Measurements from ENCODE around the gene DDI2.
"Not testable (repeated sequence)": the region's sequence is repeated elsewhere in the genome, so short reads cannot be mapped to it uniquely, and the experiment has no call there.

The DDI2 gene

DNA sequence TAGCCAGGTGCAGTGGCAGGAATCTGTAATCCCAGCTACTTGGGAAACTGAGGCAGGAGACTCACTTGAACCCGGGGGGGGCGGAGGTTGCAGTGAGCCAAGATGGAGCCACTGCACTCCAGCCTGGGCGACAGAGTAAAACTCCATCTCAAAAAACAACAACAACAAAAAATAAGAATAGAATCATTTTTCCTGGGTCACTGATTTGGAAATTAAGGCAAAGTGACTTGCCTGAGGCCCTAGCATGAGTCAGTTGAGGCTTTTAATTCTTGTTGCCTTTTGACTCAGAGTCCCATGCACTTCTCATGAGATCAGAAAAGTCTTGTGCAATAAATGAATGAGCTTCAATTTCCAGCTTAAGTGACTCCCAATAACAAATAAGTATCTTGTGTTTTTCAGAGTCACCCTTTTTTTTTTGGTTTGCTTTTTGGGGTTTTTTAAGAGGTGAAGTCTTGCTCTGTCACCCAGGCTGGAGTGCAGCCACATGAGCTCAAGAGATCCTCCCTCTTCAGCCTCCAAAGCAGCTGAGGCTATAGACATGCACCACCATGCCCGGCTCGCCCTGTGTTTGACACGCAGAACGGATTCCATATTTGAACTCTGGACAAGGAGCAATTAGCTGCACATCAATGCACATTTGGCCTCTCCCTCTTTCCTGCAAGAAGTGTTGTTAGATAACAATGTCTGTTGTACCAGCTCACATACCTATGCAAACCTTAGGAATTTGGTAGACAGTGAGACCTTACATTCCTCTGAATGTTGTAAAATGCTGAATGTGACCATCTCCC lies 63.5 kb downstream of the DDI2 start:
- no peak for DNase-seq

DNA sequence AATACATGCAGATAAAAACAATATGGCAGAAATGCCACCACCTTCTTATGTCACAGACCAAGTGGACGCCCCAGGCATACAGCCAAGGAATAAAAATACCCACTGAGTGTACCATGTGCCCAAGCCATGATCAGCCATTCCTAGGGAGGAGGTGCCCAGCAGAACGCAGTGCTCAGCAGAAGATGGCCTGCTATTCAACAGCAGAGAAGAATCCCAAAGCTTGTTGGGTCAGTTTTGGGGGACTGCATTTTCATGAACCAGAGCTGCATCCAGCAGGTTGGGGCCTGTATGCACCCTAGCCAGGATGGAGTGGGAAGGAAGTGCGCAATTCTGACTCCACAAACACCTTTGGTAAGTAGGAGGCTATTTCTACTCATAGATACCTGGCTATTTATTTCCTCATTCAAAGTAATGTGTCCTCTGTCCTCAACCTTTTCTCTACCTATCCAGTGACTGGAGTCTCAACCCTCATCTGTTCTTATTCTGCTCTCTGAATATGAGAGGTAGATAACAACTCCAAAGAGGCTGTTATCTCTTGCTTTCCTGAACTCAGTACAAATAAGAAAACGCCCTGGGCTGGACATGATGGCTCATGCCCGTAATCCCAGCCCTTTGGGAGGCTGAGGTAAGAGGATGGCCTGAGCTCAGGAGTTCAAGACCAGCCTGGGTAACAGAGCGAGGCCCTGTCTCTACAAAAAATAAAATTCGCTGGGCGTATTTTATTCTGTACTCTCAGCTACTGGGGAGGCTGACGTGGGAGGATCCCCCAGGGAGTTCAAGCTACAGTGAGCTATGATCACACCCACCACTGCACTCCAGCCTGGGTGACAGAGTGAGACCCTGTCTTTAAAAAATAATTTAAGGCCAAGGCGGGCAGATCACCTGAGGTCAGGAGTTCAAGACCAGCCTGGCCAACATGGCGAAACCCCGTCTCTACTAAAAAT lies 64.4 kb downstream of the DDI2 start:
- DNase-seq, result no peak

DNA sequence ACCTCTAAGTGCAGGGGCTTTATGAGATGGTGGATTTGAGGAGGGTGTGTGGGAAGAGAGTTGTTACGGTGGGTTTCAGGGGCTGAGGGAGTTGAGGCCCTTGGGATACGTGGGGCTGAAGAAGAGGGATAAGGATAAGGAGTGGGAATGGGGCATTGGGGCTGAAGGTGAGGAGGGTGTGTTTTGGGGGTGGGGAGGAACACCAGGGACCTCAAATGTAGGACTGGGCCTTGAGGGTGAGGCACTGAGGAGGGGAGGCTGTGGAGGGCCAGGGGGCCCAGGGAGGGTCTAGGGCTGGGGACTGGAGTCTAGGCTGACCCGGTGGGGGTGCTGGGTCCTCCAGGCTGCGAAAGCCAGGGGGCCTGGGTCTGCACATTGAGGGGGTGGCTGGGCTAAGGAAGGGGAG lies 65.7 kb downstream of the DDI2 start:
- no peak for DNase-seq

DNA sequence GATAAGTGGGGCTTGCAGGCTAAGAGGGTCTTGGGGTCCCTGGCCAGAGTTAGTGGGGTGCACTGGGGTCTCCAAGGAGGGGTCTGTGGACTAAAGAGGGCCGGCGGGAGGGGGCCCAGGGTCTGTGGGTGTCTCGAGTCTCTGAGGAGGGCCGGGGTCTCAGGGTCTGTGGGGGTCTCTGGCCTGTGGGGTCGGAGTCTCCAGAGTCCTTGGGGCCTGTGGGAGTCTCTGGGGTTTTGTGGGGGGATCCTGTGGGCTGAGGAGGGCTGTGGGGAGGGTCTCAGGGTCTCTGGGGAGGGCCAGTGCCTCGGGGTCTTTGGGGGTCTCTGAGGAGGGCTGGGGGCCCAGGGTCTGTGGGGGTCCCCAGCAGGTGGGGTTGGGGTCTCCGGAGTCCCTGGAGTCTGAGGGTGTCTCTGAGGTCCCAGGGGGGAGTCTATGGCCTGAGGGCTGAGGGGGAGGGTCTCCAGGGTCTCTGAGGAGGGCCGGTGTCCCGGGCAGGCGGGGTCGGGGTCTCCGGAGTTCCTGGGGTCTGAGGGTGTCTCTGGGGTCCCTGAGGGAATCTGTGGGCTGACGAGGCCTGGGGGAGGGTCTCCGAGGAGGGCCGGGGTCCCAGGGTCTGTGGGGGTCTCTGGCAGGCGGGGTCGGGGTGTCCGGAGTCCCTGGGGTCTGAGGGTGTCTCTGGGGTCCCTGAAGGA lies 66.2 kb downstream of the DDI2 start:
- DNase-seq, result no peak

DNA sequence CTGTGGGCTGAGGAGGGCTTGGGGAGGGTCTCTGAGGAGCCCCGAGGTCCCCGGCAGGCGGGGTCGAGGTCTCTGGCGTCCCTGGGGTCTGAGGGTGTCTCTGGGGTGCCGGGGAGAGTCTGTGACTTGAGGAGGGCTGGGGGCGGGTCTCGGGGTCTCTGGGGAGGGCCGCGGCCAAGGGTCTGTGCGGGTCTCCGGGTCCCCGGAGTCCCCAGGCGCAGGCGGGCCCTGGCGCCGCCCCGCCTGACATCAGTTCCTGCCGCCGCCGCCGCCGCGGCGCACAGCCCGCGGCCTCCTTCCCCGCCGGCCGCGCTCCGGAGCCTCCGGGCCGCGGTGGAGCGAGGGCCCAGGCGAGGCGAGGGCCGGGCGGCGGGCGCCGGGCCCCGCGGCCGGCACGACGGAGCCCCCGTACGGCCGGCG lies 66.8 kb downstream of the DDI2 start, which contains the start of gene PLEKHM2:
Gene PLEKHM2 (plus strand): TSS at position 279 of the 420 bp plus-strand sequence. CDS start 239 bp downstream, outside the sequence.
- no peak for DNase-seq

DNA sequence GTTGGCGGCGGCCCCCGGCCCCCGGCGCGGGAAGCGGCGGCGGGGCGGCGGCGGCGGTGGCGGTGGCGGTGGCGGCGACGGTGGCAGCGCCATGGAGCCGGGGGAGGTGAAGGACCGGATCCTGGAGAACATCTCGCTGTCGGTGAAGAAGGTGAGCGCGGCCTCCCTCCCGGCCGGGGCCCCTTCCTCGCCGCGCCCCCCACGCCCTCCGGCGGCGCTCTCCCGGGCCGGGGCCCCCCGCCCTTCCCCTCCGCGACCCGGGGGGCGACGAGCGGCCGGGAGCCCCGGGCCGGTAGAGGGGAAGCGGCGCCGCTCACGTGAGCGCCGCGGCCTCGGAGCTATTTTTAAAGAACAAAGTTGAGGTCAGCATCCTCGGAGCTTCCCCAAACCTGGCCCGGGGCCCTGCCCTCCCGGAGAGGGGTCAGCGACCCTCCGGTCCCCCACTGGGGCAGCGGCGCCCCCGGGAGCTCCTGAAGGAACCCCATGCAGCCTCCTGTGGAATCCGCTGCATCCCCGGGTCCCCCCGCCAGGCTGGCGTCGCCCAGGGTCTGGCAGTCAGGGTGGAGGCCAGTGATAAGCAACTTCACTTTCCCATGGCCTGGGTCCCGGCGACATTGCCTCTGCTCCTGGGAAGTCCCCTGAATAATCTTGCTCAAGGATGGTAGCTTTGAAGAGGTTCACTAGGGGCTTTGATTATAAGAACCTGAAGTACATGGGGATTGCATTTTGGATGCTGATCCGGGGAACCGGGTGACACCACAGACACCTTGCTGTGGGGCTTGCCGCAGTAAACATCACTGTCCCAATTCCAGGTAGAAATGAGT lies 67.4 kb downstream of the DDI2 start:
- DNase-seq, result no peak

DNA sequence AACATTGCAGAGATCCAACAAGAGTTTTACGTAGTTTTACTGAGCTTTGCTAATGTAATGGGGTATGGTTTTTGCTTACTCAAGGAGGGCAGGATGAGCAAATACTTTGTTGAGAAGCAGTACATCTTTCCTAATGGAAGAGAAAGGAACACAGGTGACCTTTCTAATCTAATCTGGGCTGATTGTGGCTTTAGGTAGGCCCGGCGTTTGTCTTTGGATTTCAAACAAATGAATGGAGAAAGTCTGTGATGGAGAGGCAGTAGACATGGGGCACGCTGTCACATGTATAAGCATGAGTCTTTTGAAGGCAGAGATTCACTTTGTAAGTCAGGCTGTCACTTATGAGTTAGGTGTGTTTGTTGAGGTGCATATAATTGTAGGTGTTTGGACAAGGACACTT lies 68.6 kb downstream of the DDI2 start:
- DNase-seq, result no peak

DNA sequence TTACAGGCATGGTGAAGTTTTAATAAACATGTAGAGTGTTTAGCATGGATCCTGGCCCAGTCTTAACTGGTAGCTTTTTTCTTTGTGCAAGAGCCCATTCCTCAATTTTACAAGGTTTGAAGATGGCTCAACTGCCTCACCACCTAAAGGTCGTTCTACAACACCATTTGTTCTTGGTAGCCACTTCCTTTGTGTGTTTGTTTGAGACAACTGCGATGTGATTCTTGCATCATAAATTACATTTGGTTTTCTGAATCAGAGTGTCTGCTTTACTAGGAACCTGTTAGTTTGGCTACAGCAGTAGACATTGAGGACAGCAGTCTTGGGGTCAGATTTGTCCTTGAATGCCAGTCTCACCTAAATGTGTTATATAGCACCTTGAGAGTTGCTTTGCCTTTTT lies 70.2 kb downstream of the DDI2 start:
- no peak for DNase-seq

DNA sequence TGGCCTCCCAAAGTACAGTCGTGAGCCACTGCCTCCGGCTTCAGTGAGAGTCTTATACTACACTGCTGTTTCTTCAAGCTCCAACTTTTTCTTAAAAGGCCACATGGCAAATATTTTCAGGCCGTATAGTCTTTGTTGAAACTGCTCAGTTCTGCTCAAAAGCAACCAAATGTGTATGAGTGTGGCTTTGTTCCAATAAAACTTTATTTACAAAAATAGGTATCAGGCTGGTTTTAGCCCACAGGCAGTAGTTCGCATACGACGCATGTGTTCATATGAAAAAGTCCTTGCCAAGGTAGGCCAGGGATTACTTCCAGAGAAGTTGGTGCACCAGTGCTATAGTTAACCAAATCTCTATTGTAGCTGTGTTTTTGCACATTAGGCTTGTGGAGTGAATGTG lies 73.1 kb downstream of the DDI2 start:
- DNase-seq, result no peak

DNA sequence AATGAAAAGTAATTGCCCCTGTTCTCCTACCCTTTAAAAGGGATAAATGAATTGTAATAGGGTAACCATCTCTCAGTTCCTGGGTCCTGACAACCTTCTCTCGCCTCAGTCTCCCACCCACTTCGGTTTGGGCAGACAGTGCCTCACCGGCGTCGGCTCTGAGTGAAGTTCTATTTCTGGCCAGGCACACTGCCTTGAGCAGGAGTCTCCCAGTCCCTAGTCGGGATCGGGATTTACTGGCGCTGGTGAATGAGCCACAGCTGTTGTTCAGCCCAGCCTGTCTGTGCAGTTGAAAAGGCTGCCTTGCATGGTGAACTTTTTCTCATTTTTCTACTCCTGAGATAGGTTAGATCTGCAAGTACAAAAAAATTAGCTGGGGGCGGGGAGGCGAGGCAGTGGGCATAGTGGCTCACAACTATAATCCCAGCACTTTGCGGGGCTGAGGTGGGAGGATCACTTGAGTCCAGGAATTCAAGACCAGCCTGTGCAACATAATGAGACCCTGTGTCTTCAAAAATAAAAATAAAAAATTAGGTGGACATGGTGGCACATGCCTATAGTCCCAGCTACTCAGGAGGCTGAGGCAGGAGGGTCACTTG lies 74.3 kb downstream of the DDI2 start:
- DNase-seq, result no peak

DNA sequence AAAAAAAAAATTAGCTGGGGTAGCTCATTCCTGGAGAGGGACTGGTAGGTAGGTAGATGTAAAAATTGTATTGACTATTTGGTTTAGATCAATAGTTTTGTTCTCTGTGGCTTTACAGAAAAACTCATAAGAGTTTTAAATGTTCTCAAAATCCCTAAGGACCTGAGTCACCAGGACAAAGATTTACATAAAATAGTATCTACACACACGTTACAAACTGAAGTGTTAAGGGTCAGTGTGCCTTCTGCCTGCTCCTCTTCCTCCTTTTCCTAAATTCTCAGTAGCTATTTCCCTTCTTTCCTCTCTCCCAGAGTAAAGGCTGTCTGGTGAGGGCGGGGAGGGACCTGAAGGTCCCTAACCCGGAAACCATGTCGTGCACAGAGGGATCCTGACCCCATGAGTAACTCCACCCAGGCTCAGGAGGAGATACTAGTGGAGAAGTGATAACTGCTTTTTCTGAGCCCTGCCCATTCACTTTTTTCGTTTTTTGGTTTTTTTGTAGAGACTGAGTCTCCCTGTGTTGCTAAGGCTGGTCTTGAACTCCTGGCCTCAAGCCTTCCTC lies 74.9 kb downstream of the DDI2 start:
- no peak for DNase-seq

DNA sequence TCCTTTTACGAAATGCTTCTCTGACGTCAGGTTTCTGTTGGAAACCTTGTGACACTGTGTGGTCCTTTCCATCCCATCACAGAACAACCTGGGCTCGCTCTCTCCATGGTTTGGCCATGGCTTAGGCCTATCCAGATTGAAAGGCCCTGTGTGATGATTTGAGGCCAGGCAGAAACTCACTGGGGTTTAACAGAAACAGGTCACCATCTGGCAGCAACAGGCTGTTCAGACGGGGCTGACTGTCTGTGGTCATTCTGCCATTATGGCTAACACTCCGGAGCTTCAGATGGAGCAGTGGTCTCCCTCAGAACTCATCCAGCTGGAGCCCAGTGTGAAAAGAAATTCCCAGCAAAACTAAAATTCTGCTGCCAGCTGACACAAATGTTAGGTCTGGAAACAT lies 76.1 kb downstream of the DDI2 start:
- no peak for DNase-seq

DNA sequence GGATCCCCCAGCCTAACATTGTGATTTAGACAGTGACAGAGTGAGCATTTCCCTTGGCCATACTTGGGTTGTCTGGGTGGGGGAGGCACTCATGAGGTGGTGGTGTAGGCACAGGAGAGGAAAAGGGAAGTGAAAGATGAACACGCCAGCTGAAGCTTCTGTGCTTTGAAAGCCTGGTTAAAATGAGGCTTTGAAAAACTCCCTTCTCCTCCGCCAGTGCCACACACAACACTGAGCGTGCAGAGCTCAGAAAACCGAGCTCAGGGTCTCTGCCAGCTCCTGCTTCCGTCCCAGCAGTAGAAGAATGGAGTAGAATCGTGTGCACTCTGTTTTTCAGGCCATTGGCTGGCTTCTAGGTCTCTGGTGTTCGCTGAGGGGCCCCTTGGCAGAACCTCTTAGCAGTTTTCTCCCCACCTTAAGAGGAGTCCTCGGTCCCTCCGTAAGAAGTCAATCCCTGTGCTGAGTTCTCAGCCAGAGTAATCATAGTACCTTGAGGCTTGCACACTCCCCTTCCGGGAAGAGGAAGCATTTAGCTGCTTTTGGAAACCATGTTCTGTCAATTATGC lies 79.8 kb downstream of the DDI2 start:
- no peak for DNase-seq

DNA sequence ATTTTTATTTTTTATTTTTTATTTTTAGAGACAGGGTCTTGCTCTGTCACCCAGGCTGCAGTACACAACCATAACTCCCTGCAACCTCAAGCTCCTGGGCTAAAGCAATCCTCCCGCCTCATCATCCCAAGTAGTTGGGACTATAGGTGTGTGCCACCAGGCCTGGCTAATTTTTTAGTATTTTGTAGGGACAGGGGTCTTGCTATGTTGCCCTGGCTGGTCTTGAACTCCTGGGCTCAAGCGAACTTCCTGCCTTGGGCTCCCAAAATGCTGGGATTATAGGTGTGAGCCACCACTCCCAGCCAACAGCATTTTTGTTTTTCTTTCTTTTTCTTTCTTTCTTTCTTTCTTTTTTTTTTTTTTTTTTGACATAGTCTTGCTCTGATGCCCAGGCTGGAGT lies 80.9 kb downstream of the DDI2 start:
- no peak for DNase-seq

DNA sequence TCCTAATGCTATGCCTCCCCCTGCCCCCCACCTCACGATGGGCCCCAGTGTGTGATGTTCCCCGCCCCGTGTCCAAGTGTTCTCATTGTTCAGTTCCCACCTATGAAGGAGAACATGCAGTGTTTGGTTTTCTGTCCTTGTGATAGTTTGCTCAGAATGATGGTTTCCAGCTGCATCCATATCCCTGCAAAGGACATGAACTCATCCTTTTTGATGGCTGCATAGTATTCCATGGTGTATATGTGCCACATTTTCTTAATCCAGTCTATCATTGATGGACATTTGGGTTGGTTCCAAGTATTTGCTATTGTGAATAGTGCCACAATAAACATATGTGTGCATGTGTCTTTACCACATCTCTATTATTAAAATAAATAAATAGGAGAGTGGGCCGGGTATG lies 82.1 kb downstream of the DDI2 start:
- not testable (repeated sequence) for DNase-seq

DNA sequence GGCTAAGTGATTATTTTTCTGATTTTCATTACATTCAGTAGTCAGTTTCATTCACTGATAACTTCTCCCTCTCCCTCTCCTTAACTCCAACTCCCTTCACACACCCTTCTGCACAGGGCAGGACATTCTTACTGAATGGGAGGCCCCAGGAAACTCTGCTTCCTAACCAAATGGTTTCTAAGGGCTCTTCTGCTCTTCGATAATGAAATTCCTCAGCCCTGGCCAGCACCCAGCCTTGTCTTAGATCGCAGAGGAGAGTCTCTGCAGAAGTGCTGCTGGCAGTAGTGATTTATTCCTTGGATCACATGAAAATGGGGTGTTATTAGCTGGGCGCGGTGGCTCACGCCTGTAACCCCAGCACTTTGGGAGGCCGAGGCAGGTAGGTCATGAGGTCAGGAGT lies 83.2 kb downstream of the DDI2 start:
- no peak for DNase-seq

DNA sequence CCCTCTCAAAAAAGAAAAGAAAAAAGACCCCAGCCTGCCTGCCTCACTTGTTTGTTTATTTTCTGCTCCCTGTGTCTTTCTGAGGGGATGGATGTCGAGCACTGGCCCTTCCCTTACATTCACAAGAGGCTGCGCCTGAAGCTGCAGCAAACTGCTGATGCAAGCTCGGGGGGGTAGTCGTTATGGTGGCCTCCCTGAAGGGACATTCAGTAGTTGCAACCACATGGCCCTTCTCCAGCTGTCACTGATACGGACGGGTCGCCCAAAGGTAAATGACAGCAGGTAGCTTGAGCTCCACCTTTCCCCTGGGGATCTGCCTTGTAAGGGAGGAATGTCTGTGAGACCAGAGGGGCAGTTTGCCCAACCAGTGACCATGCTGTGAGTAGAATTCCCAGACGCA lies 84.5 kb downstream of the DDI2 start:
- DNase-seq, result no peak

DNA sequence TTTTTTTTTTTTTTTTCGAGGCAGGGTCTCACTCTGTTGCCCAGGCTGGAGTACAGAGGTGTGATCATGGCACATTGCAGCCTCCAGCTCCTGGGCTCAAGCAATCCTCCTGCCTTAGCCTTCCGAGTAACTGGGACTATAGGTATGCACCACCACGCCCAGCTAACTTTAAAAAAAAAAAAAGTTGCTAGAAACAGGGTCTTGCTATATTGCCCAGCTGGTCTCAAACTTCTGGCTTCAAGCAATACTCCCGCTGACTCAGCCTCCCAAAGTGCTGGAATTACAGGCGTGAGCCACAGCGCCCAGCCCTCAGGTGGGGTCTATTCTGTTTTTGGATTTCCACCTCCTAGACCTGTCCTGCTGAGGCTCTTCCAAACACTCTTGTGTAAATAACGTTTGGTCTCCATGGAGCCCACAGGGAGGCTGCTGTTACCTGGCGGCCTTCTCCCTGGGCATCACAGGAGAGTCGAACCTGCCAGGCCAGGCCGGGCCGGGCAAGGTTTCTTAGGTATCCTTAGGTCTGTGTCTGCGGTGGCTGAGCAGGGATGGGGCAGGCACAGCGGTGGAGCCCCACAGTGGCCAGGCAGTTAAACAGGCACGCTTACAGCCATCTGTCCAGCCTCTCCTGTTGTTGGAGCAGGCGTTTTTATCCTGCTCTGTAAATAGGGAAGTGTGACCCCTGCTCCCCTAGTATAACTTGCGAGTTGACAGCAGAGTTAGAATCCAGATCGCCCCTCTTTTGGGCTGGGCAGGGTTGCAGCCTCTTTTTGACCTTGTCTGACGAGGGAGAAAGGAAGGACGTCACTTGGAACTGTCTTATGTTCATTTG lies 85.7 kb downstream of the DDI2 start:
- no peak for DNase-seq

DNA sequence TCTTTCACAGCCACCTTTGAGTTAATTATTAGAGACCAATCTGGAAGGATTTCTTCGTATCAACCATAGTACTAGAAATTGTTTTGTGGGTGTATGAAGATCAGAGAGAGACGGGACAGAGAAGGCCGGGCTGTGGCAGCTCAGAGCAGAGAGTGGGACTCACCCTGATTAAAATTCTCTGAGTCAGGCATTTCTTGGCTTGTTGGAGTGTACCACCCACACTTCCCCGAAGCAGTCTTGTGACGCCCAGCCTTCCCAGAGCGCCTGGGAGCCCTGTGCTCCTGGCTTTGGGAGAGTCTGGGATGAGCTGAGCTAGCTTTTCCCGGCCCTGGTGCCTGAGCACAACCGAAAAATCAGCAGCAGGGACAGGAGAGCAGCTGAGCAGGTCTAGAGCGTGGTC lies 86.3 kb downstream of the DDI2 start:
- no peak for DNase-seq

DNA sequence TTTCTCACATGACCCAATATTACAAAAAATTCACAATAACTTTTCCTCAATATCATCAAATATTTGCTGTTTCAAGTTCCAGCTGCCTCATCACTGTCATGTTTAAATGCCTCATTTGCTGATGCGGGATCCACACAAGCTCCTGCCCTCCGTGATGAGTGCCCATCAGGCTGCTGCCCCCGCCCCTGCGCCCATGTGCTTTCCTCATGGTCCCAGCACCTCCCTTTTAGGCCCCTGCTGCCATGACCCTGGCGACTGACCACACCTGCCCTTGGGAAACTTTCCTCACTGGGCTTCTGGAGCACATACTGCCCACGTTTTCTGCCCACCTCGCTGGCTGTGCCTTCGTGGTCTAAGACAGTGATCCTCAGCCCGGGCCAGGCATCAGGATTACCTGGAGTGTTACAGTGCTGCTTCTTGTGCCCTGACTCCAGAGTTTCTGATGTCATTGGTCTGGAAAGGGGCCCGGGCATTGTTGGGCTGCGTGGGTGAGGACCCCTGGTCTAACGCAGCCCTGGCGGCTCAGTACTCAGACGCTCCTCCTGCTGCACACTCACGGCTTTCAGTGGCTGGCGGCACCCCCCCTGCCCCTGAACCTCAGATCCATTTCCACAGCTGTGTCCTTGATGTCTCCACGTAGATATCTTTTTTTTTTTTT lies 87.4 kb downstream of the DDI2 start:
- no peak for DNase-seq
